Brain microvascular endothelial cell (primary cell): ENCODE results near the gene MACROD2.

Experiments used
- DNase-seq: peaks from one replicate; pipeline ENCODE4 v3.0.0-alpha.2; 2020
- H3K27ac ChIP-seq: fragments of 250-450 bp; sonication (Bioruptor Pico); 2 replicates; pipeline ENCODE4 v1.5.1; 2020; ENCODE audit warnings: mild to moderate bottlenecking, moderate library complexity
- H3K27me3 ChIP-seq: fragments of 250-450 bp; sonication (Bioruptor Pico); replicated peaks from 2 replicates; pipeline ENCODE4 v1.5.1; 2020; ENCODE audit warnings: mild to moderate bottlenecking
- H3K36me3 ChIP-seq: fragments of 250-450 bp; sonication (Bioruptor Pico); replicated peaks from 2 replicates; pipeline ENCODE4 v1.5.1; 2020; ENCODE audit warnings: mild to moderate bottlenecking
- H3K4me3 ChIP-seq: 2 replicates; pipeline ENCODE4 v1.5.1; 2011; ENCODE audit warnings: low read depth, mild to moderate bottlenecking, control low read depth, low read length, moderate library complexity
- in situ Hi-C: cut with HindIII; loops from 2 replicates; pipeline ENCODE4 v1.10.0; 2017; ENCODE audit warnings: low sequenced_read_pairs, low pct_ligation_motif_present
- TF ChIP-seq, protein P1 (sequence below): IDR thresholded peaks from 2 replicates; pipeline ENCODE4 v1.5.1; 2011; ENCODE audit warnings: low read depth, mild to moderate bottlenecking, moderate library complexity, low read length, control low read depth, inconsistent platforms; ENCODE audit errors: missing control alignments

Gene MACROD2

DNA sequence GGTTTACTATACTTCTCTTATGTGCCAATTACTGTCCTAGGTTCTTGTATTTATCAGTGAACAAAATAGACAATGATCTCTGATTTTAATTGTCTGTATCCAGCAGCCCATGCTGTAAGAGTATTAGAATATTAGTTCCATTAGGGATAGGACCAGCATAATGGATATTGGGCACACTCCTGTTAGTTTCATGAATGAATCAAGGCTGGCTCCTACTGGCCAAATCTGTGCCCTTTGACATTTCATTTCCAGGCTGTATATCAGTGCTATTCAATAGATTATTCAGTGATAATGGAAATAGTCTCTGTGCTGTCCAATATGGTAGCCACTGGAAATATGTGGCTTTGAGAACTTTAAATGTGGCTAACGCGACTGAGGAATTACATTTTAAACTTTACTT lies 1350.0 kb downstream of the MACROD2 start:
- no peak for DNase-seq
- Histone ChIP-seq H3K27me3 (no peaks in the 10 kb centered on the region), H3K4me3 (no peak overlapping the region), H3K36me3 (no peaks in the 10 kb centered on the region), H3K27ac (no peak overlapping the region)
- TF ChIP-seq, protein P1, sequence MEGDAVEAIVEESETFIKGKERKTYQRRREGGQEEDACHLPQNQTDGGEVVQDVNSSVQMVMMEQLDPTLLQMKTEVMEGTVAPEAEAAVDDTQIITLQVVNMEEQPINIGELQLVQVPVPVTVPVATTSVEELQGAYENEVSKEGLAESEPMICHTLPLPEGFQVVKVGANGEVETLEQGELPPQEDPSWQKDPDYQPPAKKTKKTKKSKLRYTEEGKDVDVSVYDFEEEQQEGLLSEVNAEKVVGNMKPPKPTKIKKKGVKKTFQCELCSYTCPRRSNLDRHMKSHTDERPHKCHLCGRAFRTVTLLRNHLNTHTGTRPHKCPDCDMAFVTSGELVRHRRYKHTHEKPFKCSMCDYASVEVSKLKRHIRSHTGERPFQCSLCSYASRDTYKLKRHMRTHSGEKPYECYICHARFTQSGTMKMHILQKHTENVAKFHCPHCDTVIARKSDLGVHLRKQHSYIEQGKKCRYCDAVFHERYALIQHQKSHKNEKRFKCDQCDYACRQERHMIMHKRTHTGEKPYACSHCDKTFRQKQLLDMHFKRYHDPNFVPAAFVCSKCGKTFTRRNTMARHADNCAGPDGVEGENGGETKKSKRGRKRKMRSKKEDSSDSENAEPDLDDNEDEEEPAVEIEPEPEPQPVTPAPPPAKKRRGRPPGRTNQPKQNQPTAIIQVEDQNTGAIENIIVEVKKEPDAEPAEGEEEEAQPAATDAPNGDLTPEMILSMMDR = no peak
- in situ Hi-C loops = no loop called here

DNA sequence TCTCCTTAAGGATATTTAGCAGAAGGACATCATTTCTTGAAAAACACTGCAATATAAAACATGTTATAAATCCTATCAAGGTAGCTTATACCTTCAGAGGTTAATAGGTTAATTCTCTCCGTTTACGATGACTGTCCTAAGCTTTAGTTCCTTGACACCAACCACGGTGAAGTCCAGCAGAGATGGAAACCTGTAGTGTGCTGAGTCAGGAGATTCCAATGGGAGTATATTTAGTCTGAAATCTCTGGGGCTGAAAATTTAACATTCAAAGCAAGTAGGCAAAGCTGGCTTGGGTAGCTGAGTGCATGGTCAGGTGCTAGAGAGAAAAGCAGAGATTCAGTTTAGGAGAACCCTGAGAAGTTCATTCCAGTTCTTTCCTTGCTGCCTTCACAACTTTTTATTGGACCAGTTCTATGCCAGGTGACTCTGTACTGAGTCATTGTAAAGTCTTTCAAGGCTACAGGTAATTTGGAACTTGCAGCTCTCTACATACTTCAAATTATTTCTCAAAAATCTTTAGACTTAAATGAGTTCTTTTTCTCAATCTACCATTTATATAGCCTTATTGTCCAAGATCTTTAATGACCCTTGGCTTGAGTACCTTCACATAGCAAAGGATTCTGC lies 1351.5 kb downstream of the MACROD2 start:
- Histone ChIP-seq H3K27ac (no peak overlapping the region), H3K36me3 (no peaks in the 10 kb centered on the region), H3K4me3 (no peak overlapping the region), H3K27me3 (no peaks in the 10 kb centered on the region)
- in situ Hi-C loops = no loop called here
- no peak for DNase-seq
- TF ChIP-seq, protein P1 = no peak

DNA sequence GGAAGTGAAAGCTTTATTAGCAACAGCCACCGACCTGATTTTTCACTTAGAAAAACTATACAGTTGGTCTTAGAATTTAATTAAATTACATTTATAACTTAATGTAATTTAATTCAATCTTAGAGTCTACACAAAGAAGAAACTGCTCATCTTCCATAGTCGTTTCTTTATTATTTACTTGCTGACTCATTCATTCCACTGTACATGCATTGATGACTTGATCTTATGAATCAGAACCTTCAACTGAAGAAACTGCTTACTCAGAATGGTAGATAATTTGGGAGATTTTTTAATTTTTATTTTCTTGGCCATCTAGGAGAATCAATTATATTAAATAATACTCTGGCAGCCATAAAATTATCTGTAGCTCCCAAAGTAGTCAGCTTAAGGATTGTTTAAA lies 1363.7 kb downstream of the MACROD2 start:
- DNase-seq = no peak
- no peak overlapping the region for H3K27ac ChIP-seq
- TF ChIP-seq, protein P1 = no peak

DNA sequence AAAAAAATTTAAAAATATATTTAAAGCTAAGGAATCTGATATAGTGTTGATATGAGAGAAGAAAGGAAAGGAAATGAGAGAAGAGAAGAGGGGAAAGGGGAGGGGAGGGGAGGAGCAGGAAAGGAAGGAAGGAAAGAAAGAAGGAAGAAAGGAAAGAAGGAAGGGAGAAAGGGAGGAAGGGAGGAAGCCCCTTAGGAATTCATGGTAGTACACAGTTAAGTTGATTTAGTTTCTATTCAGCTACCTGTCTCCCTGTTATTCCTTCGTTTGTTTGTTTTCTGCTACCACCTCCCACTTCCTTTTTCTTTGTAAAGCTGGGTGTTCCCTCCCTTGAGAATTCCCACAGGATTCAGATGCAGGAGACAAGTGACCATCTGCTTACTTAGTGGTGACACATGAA lies 1367.5 kb downstream of the MACROD2 start:
- TF ChIP-seq, protein P1 = no peak
- Histone ChIP-seq H3K27ac (no peak overlapping the region), H3K36me3 (no peaks in the 10 kb centered on the region), H3K27me3 (no peaks in the 10 kb centered on the region), H3K4me3 (no peak overlapping the region)
- no peak for DNase-seq
- in situ Hi-C loops = no loop called here

More for the DNA sequence above, 1363.7 kb downstream of the MACROD2 start:
- Histone ChIP-seq H3K27me3 (no peaks in the 10 kb centered on the region), H3K4me3 (no peak overlapping the region), H3K36me3 (no peaks in the 10 kb centered on the region)
- in situ Hi-C loops = no loop called here

DNA sequence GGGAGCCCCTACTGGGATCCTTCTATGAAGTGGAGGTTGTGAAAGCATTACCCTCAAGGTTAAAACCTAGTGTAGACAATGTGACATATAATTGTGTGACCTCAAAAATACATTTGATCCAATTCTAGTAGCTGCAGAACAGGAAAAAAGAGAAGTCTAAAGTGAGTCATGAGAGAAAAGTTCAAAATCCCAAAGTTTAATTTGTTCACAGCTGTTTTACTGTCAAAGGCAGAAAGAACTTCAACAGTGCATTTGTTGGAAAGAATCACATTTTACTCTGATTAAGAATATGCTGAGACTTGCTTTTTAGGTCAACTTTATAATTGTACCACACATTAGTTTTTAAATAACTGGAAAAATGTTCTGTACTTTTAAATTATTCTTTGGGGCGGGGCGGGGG lies 1369.5 kb downstream of the MACROD2 start:
- no peak overlapping the region for H3K27ac ChIP-seq
- TF ChIP-seq, protein P1 = no peak
- DNase-seq = no peak
- no peak overlapping the region for H3K4me3 ChIP-seq
- no peaks in the 10 kb centered on the region for H3K36me3 ChIP-seq
- in situ Hi-C loops = no loop called here
- H3K27me3 ChIP-seq = no peaks in the 10 kb centered on the region

DNA sequence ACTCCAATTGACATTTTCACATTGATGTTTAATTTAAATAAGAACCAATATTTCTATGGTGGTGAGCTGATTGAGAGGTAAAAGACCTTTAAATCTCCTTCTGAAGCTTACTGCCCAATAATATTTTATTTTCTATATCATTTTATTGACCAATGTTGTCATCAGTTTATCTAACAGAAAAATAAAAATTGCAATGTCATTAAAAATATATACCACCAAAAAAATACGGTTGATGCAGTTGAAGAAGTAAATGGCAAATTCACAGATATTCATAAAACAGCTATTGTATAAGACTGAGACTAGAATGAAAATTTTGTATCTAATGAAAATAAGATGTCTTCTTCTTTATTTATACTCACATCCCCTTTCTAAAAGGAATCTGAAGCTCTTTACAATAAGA lies 1375.1 kb downstream of the MACROD2 start:
- no peak for DNase-seq
- TF ChIP-seq, protein P1 = no peak
- Histone ChIP-seq H3K27me3 (no peaks in the 10 kb centered on the region), H3K36me3 (no peaks in the 10 kb centered on the region), H3K27ac (no peak overlapping the region), H3K4me3 (no peak overlapping the region)
- in situ Hi-C loops = no loop called here
